Left ventricle myocardium inferior (tissue), 1 donor: ENCODE data around the gene ZNF485. TPM values are rescaled to one million over a fixed set of nuclear protein-coding genes. Genes with fewer than 3 reads are reported as not detected.

Experiments used
- total RNA-seq: library from RNA; stranded (reverse); fragmentation: NEBNext Ultra II Directional; extraction: Animal tissue kit (Norgen Biotek cat#: 25700); gene quantifications from one replicate; pipeline ENCODE4 v1.2.1, GENCODE V29; 2021
- donor health status: DM: no; HTN: yes; CAD: no; lungs with severe emphysema.

ZNF485 gene
- total RNA-seq, 1 donor from 2014 or later: 1.5 TPM

Other genes with a start within 250 kb of the ZNF485 start
- not detected for gene FXYD4, start 234.8 kb upstream of the ZNF485 start, total RNA-seq
- 70.5 TPM for gene HNRNPF, start 197.3 kb upstream of the ZNF485 start, total RNA-seq
- gene ZNF487, start 169.3 kb upstream of the ZNF485 start, total RNA-seq: 2.2 TPM
- gene ZNF239, start 31.8 kb upstream of the ZNF485 start, total RNA-seq: 1.5 TPM
- gene ZNF32, start 42.4 kb downstream of the ZNF485 start, total RNA-seq: 45.1 TPM